GM23338 (cell line): ENCODE data around the gene RIPPLY1.

Experiments
- CREB1 ChIP-seq: fragments of 250-450 bp; sonication (Bioruptor Pico); IDR thresholded peaks from 2 replicates; pipeline ENCODE4 v1.5.0; 2020; ENCODE audit warnings: low read depth, mild to moderate bottlenecking, moderate library complexity
- EZH2 ChIP-seq: fragments of 200-600 bp; sonication (generic); IDR thresholded peaks from one replicate; pipeline ENCODE4 v1.8.0; 2017; ENCODE audit warnings: antibody characterized with exemption, mild to moderate bottlenecking, low read depth; ENCODE audit not compliant: unreplicated experiment
- EZH2phosphoT487 ChIP-seq: fragments of 200-600 bp; sonication (generic); IDR thresholded peaks from one replicate; pipeline ENCODE4 v1.8.1; 2018; ENCODE audit warnings: antibody characterized with exemption; ENCODE audit not compliant: unreplicated experiment
- JUNB ChIP-seq: IDR thresholded peaks from one replicate; pipeline ENCODE4 v1.6.1; 2016; ENCODE audit warnings: antibody characterized with exemption; ENCODE audit not compliant: unreplicated experiment
- POLR2AphosphoS5 ChIP-seq: IDR thresholded peaks from 2 replicates; pipeline ENCODE4 v1.6.1; 2016; ENCODE audit warnings: antibody characterized with exemption, low read depth
- STAT1 ChIP-seq: IDR thresholded peaks from one replicate; pipeline ENCODE4 v1.6.1; 2016; ENCODE audit warnings: antibody characterized with exemption; ENCODE audit not compliant: unreplicated experiment
- ZNF114 ChIP-seq: fragments of 250-450 bp; sonication (Bioruptor Pico); IDR thresholded peaks from 2 replicates; pipeline ENCODE4 v1.5.0; 2020; ENCODE audit warnings: mild to moderate bottlenecking, moderate library complexity
- ZNF331 ChIP-seq: fragments of 250-450 bp; sonication (Bioruptor Pico); IDR thresholded peaks from 2 replicates; pipeline ENCODE4 v1.5.0; 2020; ENCODE audit warnings: low read depth, mild to moderate bottlenecking, moderate library complexity
- TF ChIP-seq, protein P1 (sequence below), 2 experiments: fragments of 200-600 bp in 1 of 2; sonication (generic) in 1 of 2; conservative IDR thresholded peaks; 2 replicates each; pipeline versions ENCODE4 v1.5.1 to v1.6.1; 2016 to 2017; ENCODE audit warnings: antibody characterized with exemption in 2 of 2, low read depth in 2 of 2, mild to moderate bottlenecking in 2 of 2, moderate library complexity in 1 of 2
- TF ChIP-seq, protein P2 (sequence below): IDR thresholded peaks from one replicate; pipeline ENCODE4 v1.6.1; 2018; ENCODE audit warnings: antibody characterized with exemption; ENCODE audit not compliant: unreplicated experiment
- TF ChIP-seq, protein P3 (sequence below): IDR thresholded peaks from 2 replicates; pipeline ENCODE4 v1.6.1; 2016; ENCODE audit warnings: antibody characterized with exemption

DNA sequence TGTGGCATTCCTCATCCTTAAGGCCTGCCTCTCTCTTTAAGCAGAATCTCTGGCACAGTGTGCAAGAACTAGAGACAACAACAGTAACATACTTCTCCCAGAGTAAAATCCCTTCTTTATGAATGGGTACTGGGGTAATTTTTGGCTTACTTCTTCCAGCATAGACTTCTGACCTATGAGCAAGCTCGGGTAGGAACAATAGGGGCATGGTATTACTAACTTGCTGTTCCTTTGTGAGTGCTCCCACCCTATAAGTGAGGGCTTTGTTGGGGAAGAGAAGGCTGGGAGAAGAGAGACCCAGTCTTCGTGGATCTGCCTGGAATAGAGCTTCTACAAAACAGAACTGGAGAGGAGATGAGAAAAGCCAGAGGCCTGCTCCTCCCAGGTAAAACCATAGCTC is 47.2 kb upstream of the RIPPLY1 start:
- TF ChIP-seq, protein P1, sequence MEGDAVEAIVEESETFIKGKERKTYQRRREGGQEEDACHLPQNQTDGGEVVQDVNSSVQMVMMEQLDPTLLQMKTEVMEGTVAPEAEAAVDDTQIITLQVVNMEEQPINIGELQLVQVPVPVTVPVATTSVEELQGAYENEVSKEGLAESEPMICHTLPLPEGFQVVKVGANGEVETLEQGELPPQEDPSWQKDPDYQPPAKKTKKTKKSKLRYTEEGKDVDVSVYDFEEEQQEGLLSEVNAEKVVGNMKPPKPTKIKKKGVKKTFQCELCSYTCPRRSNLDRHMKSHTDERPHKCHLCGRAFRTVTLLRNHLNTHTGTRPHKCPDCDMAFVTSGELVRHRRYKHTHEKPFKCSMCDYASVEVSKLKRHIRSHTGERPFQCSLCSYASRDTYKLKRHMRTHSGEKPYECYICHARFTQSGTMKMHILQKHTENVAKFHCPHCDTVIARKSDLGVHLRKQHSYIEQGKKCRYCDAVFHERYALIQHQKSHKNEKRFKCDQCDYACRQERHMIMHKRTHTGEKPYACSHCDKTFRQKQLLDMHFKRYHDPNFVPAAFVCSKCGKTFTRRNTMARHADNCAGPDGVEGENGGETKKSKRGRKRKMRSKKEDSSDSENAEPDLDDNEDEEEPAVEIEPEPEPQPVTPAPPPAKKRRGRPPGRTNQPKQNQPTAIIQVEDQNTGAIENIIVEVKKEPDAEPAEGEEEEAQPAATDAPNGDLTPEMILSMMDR (conservative IDR thresholded peaks at IDR 0.05; ENCODE audit: low read depth in 2 of 2): no peak
- TF ChIP-seq JUNB (no peak), EZH2 (no peak), STAT1 (no peak), POLR2AphosphoS5 (no peak), EZH2phosphoT487 (no peak), CREB1 (CRISPR knock-in tag) (no peak), ZNF331 (CRISPR knock-in tag) (no peak), ZNF114 (CRISPR knock-in tag) (no peak)
- TF ChIP-seq, protein P2, sequence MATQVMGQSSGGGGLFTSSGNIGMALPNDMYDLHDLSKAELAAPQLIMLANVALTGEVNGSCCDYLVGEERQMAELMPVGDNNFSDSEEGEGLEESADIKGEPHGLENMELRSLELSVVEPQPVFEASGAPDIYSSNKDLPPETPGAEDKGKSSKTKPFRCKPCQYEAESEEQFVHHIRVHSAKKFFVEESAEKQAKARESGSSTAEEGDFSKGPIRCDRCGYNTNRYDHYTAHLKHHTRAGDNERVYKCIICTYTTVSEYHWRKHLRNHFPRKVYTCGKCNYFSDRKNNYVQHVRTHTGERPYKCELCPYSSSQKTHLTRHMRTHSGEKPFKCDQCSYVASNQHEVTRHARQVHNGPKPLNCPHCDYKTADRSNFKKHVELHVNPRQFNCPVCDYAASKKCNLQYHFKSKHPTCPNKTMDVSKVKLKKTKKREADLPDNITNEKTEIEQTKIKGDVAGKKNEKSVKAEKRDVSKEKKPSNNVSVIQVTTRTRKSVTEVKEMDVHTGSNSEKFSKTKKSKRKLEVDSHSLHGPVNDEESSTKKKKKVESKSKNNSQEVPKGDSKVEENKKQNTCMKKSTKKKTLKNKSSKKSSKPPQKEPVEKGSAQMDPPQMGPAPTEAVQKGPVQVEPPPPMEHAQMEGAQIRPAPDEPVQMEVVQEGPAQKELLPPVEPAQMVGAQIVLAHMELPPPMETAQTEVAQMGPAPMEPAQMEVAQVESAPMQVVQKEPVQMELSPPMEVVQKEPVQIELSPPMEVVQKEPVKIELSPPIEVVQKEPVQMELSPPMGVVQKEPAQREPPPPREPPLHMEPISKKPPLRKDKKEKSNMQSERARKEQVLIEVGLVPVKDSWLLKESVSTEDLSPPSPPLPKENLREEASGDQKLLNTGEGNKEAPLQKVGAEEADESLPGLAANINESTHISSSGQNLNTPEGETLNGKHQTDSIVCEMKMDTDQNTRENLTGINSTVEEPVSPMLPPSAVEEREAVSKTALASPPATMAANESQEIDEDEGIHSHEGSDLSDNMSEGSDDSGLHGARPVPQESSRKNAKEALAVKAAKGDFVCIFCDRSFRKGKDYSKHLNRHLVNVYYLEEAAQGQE: no peak
- TF ChIP-seq, protein P3, sequence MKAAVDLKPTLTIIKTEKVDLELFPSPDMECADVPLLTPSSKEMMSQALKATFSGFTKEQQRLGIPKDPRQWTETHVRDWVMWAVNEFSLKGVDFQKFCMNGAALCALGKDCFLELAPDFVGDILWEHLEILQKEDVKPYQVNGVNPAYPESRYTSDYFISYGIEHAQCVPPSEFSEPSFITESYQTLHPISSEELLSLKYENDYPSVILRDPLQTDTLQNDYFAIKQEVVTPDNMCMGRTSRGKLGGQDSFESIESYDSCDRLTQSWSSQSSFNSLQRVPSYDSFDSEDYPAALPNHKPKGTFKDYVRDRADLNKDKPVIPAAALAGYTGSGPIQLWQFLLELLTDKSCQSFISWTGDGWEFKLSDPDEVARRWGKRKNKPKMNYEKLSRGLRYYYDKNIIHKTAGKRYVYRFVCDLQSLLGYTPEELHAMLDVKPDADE: no peak
